GM21737 (cell line): ENCODE measurements around the gene C9orf78.

ENCODE experiments used
- ATAC-seq: cut with Tn5 transposase; IDR thresholded peaks from one replicate; pipeline ENCODE4 v1.9.1; 2021; ENCODE audit warnings: mild to moderate bottlenecking, moderate library complexity; ENCODE audit not compliant: unreplicated experiment

C9orf78 gene

DNA sequence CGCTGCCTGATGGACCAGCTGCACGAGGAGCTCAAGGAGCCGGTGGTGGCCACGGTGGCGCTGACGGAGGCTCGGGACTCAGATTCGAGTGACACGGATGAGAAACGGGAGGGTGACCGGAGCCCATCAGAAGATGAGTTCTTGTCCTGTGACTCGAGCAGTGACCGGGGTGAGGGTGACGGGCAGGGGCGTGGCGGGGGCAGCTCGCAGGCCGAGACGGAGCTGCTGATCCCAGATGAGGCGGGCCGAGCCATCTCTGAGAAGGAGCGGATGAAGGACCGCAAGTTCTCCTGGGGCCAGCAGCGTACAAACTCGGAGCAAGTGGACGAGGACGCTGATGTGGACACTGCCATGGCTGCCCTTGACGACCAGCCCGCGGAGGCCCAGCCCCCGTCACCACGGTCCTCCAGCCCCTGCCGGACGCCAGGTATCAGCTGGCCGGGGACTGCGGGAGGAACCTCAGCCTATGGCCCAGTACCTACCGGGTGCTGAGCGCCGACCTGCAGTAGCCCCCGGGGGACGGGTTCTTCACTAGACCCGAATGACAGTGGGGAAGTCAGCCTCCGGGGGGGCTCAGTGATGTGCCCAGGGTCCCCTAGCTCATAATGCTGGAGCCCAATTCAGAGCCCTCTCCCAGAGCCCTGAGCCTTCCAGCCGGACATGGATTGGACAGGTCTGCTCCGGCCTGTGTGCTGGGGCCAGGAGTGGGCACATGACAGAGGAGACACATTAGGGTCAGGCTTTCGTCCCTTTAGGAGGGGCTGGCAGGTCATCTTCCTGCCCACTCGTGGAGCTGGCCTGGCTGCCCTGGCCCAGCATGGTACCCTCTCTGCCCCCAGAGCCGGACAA lies 33.2 kb upstream of the C9orf78 start:
- ATAC-seq: no peak

GRCh38 chr9:129867136-129868022 lies 32.3 kb upstream of the C9orf78 start:
- no peak for ATAC-seq

DNA sequence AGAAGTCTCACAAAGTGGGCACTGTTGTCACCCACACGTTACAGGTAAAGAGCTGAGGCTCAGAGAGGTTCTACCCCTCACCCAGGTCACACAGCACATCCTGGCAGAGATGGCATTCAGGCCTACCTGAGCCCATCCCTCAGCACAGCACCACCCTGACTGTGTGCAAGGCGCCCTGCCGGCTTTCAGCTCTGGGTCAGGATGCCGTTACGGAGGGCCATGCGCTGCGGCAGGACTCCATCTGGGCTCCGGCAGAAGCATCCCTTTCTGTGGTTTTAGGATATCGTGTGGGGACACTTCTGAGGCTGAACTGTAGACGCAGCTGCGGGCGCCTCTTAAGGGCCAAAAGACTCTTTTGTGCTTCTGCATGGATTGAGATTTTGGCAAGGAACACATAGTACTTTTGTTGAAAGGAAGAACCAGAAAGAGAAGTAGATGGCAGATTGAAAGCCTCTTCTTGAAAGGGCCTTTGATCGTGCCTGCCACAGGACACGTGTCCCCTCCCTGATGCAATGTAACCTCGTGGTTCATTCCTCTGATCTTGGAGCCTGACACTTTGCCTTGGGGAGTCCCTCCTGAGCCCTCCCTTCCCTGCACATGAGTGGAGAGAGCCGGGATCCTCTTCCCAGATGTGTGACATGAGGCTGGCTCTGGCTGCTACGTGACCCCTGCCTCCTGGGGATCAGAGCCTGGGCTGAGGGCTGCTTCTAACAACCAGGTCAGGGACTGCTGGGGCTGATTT lies 31.5 kb upstream of the C9orf78 start:
- ATAC-seq: no peak

DNA sequence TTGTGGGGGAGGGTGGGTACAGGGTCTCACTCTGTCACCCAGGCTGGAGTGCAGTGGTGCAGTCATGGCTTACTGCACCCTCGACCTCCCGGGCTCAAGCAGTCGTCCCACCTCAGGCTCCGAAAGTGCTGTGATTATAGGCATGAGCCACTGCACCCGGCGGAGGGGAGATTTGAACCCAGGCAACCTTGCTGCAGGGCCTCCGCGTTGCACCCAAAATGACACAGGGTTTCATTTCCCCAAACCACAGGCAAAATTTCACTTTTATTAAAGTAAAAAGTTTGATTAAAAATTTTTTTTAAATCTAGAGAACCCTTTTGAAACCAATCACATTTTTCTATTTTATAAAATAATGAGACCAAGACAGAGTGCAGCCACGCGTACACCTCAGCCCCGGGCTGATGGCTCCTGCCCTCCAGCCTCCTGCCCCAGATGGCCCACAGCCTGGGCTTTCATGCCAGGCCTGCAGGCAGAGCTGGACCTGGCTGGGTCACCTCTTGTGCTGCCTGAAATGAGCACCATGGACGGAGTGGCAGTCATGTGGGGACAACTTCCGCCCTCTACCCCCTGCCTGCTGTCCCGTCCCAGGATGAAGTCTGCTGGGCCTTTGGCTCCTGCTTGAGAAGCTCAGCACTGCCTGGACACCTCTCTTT lies 30.7 kb upstream of the C9orf78 start:
- no peak for ATAC-seq

DNA sequence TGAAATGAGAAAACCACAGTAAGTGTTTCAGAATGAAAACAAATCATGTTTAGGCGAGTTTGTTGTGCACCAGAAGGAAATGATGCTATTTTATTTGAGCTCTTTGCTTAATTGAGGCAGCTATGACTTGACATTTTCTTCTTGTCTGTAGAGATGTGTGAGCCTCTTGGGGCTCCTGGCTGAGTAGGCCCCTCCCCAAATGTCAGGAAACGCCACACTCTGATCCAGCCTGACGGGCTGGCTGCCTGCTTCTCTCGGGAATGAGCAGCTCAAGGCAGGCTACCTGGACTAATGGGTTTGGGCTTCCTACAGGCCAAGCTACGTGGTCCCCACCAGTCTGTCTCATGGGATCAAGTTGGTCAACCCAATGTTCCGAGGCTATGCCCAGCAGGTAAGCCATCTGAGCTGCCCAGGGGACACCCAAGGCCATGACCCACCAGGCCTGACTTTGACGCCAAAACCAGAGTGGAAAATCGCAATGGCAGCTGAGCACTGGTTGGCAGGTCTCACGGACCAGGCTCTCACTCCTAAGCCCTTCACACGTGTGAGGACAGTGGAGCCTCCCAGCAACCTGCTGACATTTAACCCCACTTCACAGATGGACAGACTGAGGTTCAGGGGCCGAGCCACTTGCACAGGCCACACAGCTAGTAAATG lies 30.0 kb upstream of the C9orf78 start:
- no peak for ATAC-seq

DNA sequence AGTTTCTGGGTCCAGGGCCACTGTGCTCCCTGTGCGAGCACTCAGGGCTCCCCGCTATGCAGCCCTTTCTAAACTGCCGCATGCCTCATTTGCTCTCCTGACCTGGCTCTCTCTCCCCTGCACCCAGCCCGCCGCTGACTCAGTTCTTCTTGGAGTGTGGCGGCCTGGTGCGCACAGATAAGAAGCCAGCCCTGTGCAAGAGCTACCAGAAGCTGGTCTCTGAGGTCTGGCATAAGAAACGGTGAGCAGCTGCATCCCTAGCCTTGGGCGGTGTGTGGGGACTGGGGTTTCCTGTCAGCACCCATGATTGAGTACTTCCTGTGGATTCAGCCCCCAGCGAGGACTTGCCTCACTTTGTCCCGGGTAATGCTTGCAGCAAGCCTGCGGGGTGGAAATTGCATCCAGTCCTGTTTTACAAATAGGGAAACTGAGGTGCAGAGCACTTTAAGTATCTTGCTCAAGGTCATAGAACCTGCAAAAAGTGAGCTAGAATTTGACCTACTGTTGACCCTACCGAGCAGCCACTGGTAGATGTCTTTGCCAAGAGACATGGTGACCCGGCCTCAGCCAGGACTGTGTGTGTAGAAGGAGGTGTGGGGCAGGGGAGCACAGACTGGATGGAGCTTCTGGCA lies 28.1 kb upstream of the C9orf78 start:
- ATAC-seq: no peak

- ATAC-seq: no peak
Observed at GRCh38 chr9:129861447-129861827, 26.4 kb upstream of the C9orf78 start.

DNA sequence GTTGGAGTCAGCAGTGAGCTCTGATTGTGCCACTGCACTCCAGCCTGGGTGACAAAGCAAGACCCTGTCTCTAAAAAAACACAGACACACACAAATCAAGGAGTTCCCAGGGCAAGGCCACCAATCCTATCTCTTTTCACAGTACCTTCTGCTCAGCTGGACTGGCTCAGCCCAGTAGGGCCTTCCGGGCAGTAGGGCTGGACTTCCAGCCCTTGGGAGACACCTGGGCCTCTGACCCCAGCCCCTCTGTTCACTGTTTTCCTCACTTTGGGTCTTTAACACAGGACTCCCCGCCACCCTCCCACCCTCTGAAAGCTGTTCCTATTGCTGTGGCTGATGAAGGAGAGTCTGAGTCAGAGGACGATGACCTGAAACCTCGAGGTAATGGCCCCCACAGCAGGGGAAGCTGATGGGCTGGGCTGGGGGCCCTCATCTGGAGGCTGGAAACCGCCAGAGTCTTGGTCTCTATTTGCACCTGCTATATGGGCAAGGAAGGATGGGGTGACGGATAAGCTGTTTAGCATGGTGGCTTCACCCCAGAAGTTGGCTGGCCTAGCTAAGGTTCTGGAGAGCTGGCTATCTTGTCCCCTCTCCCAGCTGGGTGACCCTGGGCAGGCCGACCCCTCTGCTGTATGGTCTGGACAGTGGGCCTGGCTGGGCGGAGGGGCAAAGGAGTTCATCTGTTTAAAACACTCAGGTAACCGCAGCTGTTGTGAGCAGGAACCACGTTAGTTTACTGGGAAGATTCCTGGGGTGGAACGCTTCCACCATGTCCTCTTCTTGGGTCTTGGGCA lies 25.8 kb upstream of the C9orf78 start:
- no peak for ATAC-seq

GRCh38 chr9:129858167-129858962 lies 23.3 kb upstream of the C9orf78 start:
- ATAC-seq: no peak

DNA sequence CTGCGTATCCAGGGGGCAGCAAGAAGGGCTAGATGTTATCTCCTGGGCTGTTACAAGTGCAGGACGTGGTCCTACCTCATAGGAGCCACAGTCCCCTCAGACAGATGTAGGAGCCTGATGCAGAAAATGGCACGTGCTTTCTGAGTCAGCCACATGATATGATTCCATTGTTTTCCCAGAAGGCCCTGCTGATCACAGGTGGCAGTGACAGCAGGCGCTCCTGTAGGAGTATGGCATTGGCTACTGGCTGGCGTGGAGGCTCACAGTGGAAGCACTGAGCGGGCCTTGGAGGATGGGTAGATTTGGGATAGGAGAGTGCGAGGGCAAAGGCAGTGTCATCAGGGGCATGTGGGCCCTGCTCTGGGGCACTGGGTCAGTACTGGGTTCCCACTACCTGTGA lies 22.1 kb upstream of the C9orf78 start:
- no peak for ATAC-seq

DNA sequence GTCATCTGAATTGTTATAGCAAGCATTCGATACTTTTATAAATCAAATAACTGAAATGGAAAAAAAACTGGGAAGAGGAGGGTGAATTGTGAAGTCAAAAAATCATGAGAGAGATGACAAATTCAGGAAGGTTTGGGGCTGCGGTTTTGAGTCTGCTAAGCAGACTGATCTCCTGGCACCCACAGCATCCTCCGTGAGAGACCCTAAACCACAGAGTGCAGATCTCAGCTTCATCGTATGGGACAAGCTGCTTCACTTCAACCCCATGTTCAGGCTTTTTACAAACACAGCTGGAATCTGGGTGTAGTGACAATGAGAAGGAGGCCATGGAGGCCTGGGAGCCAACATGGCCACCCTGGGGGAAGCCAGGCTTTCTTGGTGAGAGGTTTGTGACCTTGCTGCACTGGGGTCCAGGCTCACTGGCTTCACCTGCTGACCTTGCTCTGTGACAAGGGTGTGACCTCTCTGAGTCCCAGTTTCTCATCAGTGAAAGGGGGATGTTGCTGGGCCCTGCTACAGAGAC lies 19.6 kb upstream of the C9orf78 start:
- no peak for ATAC-seq

GRCh38 chr9:129853614-129854013 lies 18.5 kb upstream of the C9orf78 start:
- no peak for ATAC-seq

GRCh38 chr9:129852579-129852978 lies 17.5 kb upstream of the C9orf78 start:
- ATAC-seq: no peak

GRCh38 chr9:129851821-129852220 lies 16.7 kb upstream of the C9orf78 start:
- ATAC-seq: no peak

DNA sequence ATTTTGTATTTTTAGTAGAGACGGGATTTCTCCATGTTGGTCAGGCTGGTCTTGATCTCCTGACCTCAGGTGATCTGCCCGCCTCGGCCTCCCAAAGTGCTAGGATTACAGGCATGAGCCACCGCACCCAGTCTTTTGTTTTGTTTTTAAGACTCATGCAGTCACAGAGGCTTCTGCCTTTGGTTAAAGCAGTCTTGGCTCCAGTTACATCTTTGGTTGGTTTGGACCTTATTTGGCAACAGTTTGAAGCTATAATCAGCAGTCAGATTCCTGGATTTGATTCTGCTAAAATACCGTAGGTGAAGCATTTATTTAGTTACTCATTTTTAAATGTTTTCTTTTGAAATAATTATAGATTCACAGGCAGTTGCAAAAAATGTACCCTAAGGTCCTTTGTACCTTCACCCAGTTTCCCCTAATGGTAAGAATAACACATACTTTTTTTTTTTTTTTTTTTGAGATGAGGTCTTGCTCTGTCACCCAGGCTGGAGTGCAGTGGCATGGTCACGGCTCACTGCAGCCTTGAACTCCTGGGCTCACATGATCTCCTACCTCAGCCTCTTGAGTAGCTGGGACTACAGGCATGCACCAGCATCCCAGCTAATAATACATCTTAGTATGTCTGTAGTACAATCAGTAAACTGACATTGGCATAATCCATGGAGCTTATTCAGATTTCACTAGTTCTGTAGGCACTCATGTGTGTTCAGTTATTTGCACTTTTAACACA lies 15.9 kb upstream of the C9orf78 start:
- ATAC-seq: no peak

DNA sequence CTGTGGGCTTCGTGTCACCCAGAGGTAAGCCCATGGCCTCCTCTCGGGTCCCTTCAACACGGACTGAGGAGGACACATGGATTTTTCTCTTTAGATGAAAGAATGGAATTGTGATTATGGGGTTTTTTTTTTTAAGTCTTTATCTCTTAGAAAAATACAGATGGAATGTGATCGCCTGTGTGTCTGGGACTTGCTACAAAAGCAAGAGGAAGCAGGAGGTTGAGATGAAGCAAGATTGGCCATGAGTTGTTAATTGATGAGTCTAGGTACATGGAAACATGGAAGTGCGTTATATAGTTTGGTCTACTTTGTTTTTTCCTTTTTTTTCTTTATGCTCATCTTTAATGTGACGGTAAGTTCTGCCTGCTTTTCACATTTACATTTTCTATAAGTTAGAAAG lies 14.8 kb upstream of the C9orf78 start:
- ATAC-seq: no peak

- ATAC-seq: no peak
Observed at GRCh38 chr9:129848712-129849441, 13.8 kb upstream of the C9orf78 start.
